Measurements from ENCODE around the gene DBH. TPM values are rescaled to one million over a fixed set of nuclear protein-coding genes. Genes with fewer than 3 reads are reported as not detected.

Gene DBH
- polyA plus RNA-seq, 1 donor (not counting 4 experiments of a cell fraction or from before 2014, with no cell fraction given), result not detected

GRCh38 chr9:133691191-133691590, 55.0 kb downstream of the DBH start:
- no peak for DNase-seq (ENCODE audit: low read depth, low spot score)
- peaks cover 8% of the 10 kb centered on the region for H3K27me3 ChIP-seq (ENCODE audit: control insufficient read depth, extremely low read depth, insufficient read depth, low read length)
- no peaks in the 10 kb centered on the region for H3K4me1 ChIP-seq (ENCODE audit: control insufficient read depth, extremely low read depth, insufficient read depth, low read length)
- H3K79me2 ChIP-seq (ENCODE audit: control insufficient read depth, insufficient read depth, low read length), result no peaks in the 10 kb centered on the region
- dilution Hi-C loops (cut with MboI; ENCODE audit: extremely low pct_ligation_motif_present, low sequenced_read_pairs), result no loop called here
- no peaks in the 10 kb centered on the region for H3K9me3 ChIP-seq (ENCODE audit: control insufficient read depth, low read depth, low read length)
- no peaks in the 10 kb centered on the region for H4K20me1 ChIP-seq (ENCODE audit: control insufficient read depth, extremely low read depth, insufficient read depth, low read length)
- H3K4me3 ChIP-seq (ENCODE audit: control insufficient read depth in 2 of 3, extremely low read depth in 1 of 3, insufficient read depth in 2 of 3, low read depth in 1 of 3, low read length in 3 of 3), result no peak overlapping the region
- H3K4me2 ChIP-seq (ENCODE audit: control insufficient read depth, extremely low read depth, insufficient read depth, low read depth, low read length), result no peak overlapping the region
- no peak overlapping the region for H3K27ac ChIP-seq (ENCODE audit: control insufficient read depth, insufficient read depth, low read length)
- H3K9me1 ChIP-seq (ENCODE audit: control insufficient read depth, extremely low read depth, insufficient read depth, low read length), result no peaks in the 10 kb centered on the region
- FAIRE-seq, result no peak
- TF ChIP-seq CTCF (optimal IDR thresholded peaks at IDR 0.05 in 1 of 3, IDR thresholded peaks at IDR 0.05 in 1 of 3, conservative IDR thresholded peaks at IDR 0.05 in 1 of 3; ENCODE audit: extremely low read depth in 1 of 3, insufficient read depth in 2 of 3, low read length in 3 of 3) (no peak), EZH2 (IDR thresholded peaks at IDR 0.05; ENCODE audit: low read length) (no peak)
- no peaks in the 10 kb centered on the region for H3K36me3 ChIP-seq (ENCODE audit: control insufficient read depth in 2 of 2, extremely low read depth in 1 of 2, insufficient read depth in 2 of 2, low read length in 2 of 2)
- H3K9ac ChIP-seq (ENCODE audit: control insufficient read depth, extremely low read depth, insufficient read depth, low read length), result no peak overlapping the region
- no peak overlapping the region for H2AFZ ChIP-seq (ENCODE audit: control insufficient read depth, low read length)

GRCh38 chr9:133691626-133692363, 55.6 kb downstream of the DBH start:
- Histone ChIP-seq H3K79me2 (ENCODE audit: control insufficient read depth, insufficient read depth, low read length) (no peaks in the 10 kb centered on the region), H3K27me3 (ENCODE audit: control insufficient read depth, extremely low read depth, insufficient read depth, low read length) (peaks cover 6% of the 10 kb centered on the region), H3K9ac (ENCODE audit: control insufficient read depth, extremely low read depth, insufficient read depth, low read length) (no peak overlapping the region), H2AFZ (ENCODE audit: control insufficient read depth, low read length) (no peak overlapping the region), H3K27ac (ENCODE audit: control insufficient read depth, insufficient read depth, low read length) (no peak overlapping the region), H3K4me1 (ENCODE audit: control insufficient read depth, extremely low read depth, insufficient read depth, low read length) (no peaks in the 10 kb centered on the region), H3K36me3 (ENCODE audit: control insufficient read depth in 2 of 2, extremely low read depth in 1 of 2, insufficient read depth in 2 of 2, low read length in 2 of 2) (no peaks in the 10 kb centered on the region), H3K9me3 (ENCODE audit: control insufficient read depth, low read depth, low read length) (no peaks in the 10 kb centered on the region), H3K4me2 (ENCODE audit: control insufficient read depth, extremely low read depth, insufficient read depth, low read depth, low read length) (no peak overlapping the region), H4K20me1 (ENCODE audit: control insufficient read depth, extremely low read depth, insufficient read depth, low read length) (no peaks in the 10 kb centered on the region), H3K9me1 (ENCODE audit: control insufficient read depth, extremely low read depth, insufficient read depth, low read length) (no peaks in the 10 kb centered on the region), H3K4me3 (ENCODE audit: control insufficient read depth in 2 of 3, extremely low read depth in 1 of 3, insufficient read depth in 2 of 3, low read depth in 1 of 3, low read length in 3 of 3) (no peak overlapping the region)
- DNase-seq (ENCODE audit: low read depth, low spot score), result no peak
- no peak for FAIRE-seq
- TF ChIP-seq CTCF (optimal IDR thresholded peaks at IDR 0.05 in 1 of 3, IDR thresholded peaks at IDR 0.05 in 1 of 3, conservative IDR thresholded peaks at IDR 0.05 in 1 of 3; ENCODE audit: extremely low read depth in 1 of 3, insufficient read depth in 2 of 3, low read length in 3 of 3) (no peak), EZH2 (IDR thresholded peaks at IDR 0.05; ENCODE audit: low read length) (no peak)
- dilution Hi-C loops (cut with MboI; ENCODE audit: extremely low pct_ligation_motif_present, low sequenced_read_pairs), result no loop called here

Measured in keratinocyte (primary cell).